K562 (cell line): ENCODE data around the gene KRTAP5-11. TPM values are rescaled to one million over a fixed set of nuclear protein-coding genes. Genes with fewer than 3 reads are reported as not detected.
"Not testable (repeated sequence)": the region's sequence is repeated elsewhere in the genome, so short reads cannot be mapped to it uniquely, and the experiment has no call there.

ENCODE experiments used
- ATAC-seq: fragments of 200-7000 bp; cut with Tn5 transposase; 3 replicates; pipeline ENCODE4 v1.9.1; 2020; ENCODE audit warnings: moderate library complexity
- BruUV-seq: library from RNA; stranded (reverse); fragments of 400-500 nt; replicated peaks from 2 replicates; lab custom pipeline; 2021; lab: Mats Ljungman, UMichigan
- CTCF ChIA-PET: fragments of 300-600 bp; formaldehyde crosslinking; extraction: SDS; loops from one replicate; lab custom pipeline; 2021; ENCODE audit warnings: low intra/inter-chr PET ratio; lab: Yijun Ruan, JAX
- POLR2A ChIA-PET: fragments of 300-600, 350-650 bp; sonication (Branson Sonifier 250); formaldehyde crosslinking; extraction: SDS; loops from one replicate; lab custom pipeline; 2021; ENCODE audit warnings: antibody characterized with exemption, inconsistent platforms; lab: Yijun Ruan, JAX
- DNase-seq, 4 experiments: peaks; one replicate each; pipeline versions ENCODE4 v3.0.0 to v3.0.0-alpha.2; 2011 to 2018; ENCODE audit warnings: low spot score in 3 of 4, mixed read lengths in 3 of 4; ENCODE audit errors: extremely low read depth in 1 of 4
- FAIRE-seq: peaks from 2 replicates; lab custom pipeline; 2011; peaks lifted over from hg19 to GRCh38; lab: Jason Lieb, UNC
- H2AFZ ChIP-seq: 2 replicates; pipeline ENCODE4 v1.6.0; 2011; ENCODE audit warnings: low read depth, low read length, control low read depth, inconsistent platforms
- H3K27ac ChIP-seq: fragments of 200-600 bp; 3 replicates; pipeline ENCODE4 v1.8.0; 2011; ENCODE audit warnings: low read depth, mild to moderate bottlenecking, control low read depth, inconsistent platforms, low read length, moderate library complexity, mixed read lengths; ENCODE audit errors: extremely low read depth
- H3K27me3 ChIP-seq, 2 experiments: fragments of 300-600 bp in 1 of 2; 2 replicates in 1 of 2; 3 replicates in 1 of 2; pipeline versions ENCODE4 v1.6.0 to v1.8.0; 2011; ENCODE audit warnings: inconsistent platforms in 2 of 2, low read length in 2 of 2, mild to moderate bottlenecking in 1 of 2, mixed read lengths in 1 of 2, moderate library complexity in 1 of 2; ENCODE audit not compliant: control insufficient read depth in 2 of 2, insufficient read depth in 2 of 2
- H3K36me3 ChIP-seq: fragments of 300-600 bp; 3 replicates; pipeline ENCODE4 v1.8.0; 2011; ENCODE audit warnings: mild to moderate bottlenecking, low read length, inconsistent platforms; ENCODE audit not compliant: control insufficient read depth, insufficient read depth
- H3K4me1 ChIP-seq, 2 experiments: fragments of 200-600 bp in 1 of 2; replicated peaks in 1 of 2; 2 replicates in 1 of 2; 3 replicates in 1 of 2; pipeline versions ENCODE4 v1.5.1 to v1.8.0; 2011; ENCODE audit warnings: inconsistent platforms in 2 of 2, low read length in 2 of 2, mild to moderate bottlenecking in 1 of 2, mixed read lengths in 1 of 2, moderate library complexity in 1 of 2; ENCODE audit not compliant: control insufficient read depth in 2 of 2, insufficient read depth in 2 of 2
- H3K4me2 ChIP-seq: 2 replicates; pipeline ENCODE4 v1.6.1; 2011; ENCODE audit warnings: low read length, control low read depth, inconsistent platforms, mixed read lengths; ENCODE audit not compliant: insufficient read depth
- H3K4me3 ChIP-seq: fragments of 200-600 bp; sonication (generic), shearing (Covaris generic); 2 replicates; pipeline ENCODE4 v1.5.1; 2016; ENCODE audit warnings: control low read depth, inconsistent platforms
- H3K79me2 ChIP-seq: fragments of 200-600 bp; 3 replicates; pipeline ENCODE4 v1.8.0; 2011; ENCODE audit warnings: low read length, inconsistent platforms; ENCODE audit not compliant: control insufficient read depth, insufficient read depth
- H3K9ac ChIP-seq, 2 experiments: 2 replicates each; pipeline versions ENCODE4 v1.6.0 to v1.6.1; 2011; ENCODE audit warnings: low read depth in 2 of 2, low read length in 2 of 2, control low read depth in 1 of 2, inconsistent platforms in 1 of 2, mild to moderate bottlenecking in 1 of 2, mixed read lengths in 1 of 2; ENCODE audit not compliant: insufficient read depth in 1 of 2
- H3K9me1 ChIP-seq: one replicate; pipeline ENCODE4 v1.6.0; 2011; ENCODE audit warnings: inconsistent platforms, mild to moderate bottlenecking, low read length, moderate library complexity; ENCODE audit not compliant: control insufficient read depth, insufficient read depth
- H3K9me3 ChIP-seq: replicated peaks from 2 replicates; pipeline ENCODE4 v1.5.1; 2011; ENCODE audit warnings: low read depth, low read length, inconsistent platforms; ENCODE audit not compliant: control insufficient read depth, insufficient read depth
- H4K20me1 ChIP-seq: replicated peaks from 2 replicates; pipeline ENCODE4 v1.6.1; 2011; ENCODE audit warnings: low read length, inconsistent platforms, mixed read lengths; ENCODE audit not compliant: control insufficient read depth, insufficient read depth
- ELF4 ChIP-seq: fragments of 450-650 bp; formaldehyde crosslinking; IDR thresholded peaks from 2 replicates; pipeline ENCODE4 v1.4.0; 2022; ENCODE audit warnings: missing genetic modification characterization
- GATAD2A ChIP-seq: fragments of 450-650 bp; IDR thresholded peaks from 2 replicates; pipeline ENCODE4 v1.6.1; 2017
- HMGXB4 ChIP-seq: sonication (generic); formaldehyde crosslinking; IDR thresholded peaks from 2 replicates; pipeline ENCODE4 v1.8.1; 2023; ENCODE audit warnings: mild to moderate bottlenecking, missing genetic modification reagents
- ZNF184 ChIP-seq: sonication (generic); formaldehyde crosslinking; IDR thresholded peaks from 2 replicates; pipeline ENCODE4 v1.5.0; 2020; ENCODE audit warnings: missing genetic modification reagents
- WGBS: fragments of 100-300 bp; shearing (Covaris generic); methylation state at CpG from one replicate; pipeline ENCODE4 v1.1.6; 2016; ENCODE audit warnings: low coverage, mixed read lengths; ENCODE audit not compliant: insufficient coverage; ENCODE audit errors: missing lambda C conversion rate; 5-methylcytosine and 5-hydroxymethylcytosine counted together
- in situ Hi-C: fragments of 300-500 bp; cut with MboI; formaldehyde crosslinking; loops from 4 replicates; pipeline ENCODE4 v1.15.0; 2018; ENCODE audit warnings: inconsistent platforms, mixed read lengths
- intact Hi-C: fragments of 100-400 bp; cut with micrococcal nuclease; formaldehyde crosslinking; loops from 2 replicates; pipeline ENCODE4 v1.14.2; 2022
- polyA plus RNA-seq, 8 experiments: library from polyadenylated mRNA; depleted of rRNA in 4 of 8; stranded (reverse) in 5 of 8; unstranded in 3 of 8; fragments of >200 nt; fragmentation: Nextera tagmentation in 2 of 8; fragmentation: Illumina TruSeq in 1 of 8; extraction: Ambion mirVana in 2 of 8; extraction: Trizol in 1 of 8; gene quantifications; 2 replicates each; pipeline versions ENCODE4 v1.2.1 to v1.2.3, GENCODE V29; 2011 to 2014; ENCODE audit warnings: inconsistent platforms in 1 of 8, missing spikeins in 1 of 8
- total RNA-seq, 7 experiments: library from RNA; depleted of rRNA in 6 of 7; stranded (reverse); fragments of >200 nt in 6 of 7; fragmentation: Illumina TruSeq in 2 of 7; extraction: Trizol in 2 of 7; gene quantifications; 2 replicates each; pipeline versions ENCODE4 v1.2.1 to v1.2.3, GENCODE V29; 2011 to 2021; ENCODE audit warnings: low replicate concordance in 1 of 7

The KRTAP5-11 gene
- total and polyA plus RNA-seq, 9 of the 15 experiments (the other 6 are each of a cell fraction or from before 2014, with no cell fraction given) = not detected

GRCh38 chr11:71582309-71582895 is at the start of gene KRTAP5-11 (continued):
- TF ChIP-seq ZNF184 (CRISPR knock-in tag) (no peak), GATAD2A (no peak), HMGXB4 (CRISPR knock-in tag) (no peak), ELF4 (CRISPR knock-in tag) (no peak)
- TF ChIP-seq, all 486 proteins: peak for 0

- H3K36me3 ChIP-seq, FAIRE-seq, DNase-seq, intact Hi-C loops, H3K4me2 ChIP-seq, H3K27ac ChIP-seq, H3K9me1 ChIP-seq, H4K20me1 ChIP-seq, H3K4me1 ChIP-seq, in situ Hi-C loops, BruUV-seq, POLR2A ChIA-PET, H3K9ac ChIP-seq, H2AFZ ChIP-seq, H3K9me3 ChIP-seq, H3K4me3 ChIP-seq, H3K27me3 ChIP-seq, CTCF ChIA-PET, H3K79me2 ChIP-seq, ATAC-seq: not testable (repeated sequence)
- 7% methylated on average over 18 of the region's 18 CpGs for WGBS
These were observed 48.9 kb upstream of the KRTAP5-11 start for GRCh38 chr11:71631551-71631950.
